Posterior vena cava (tissue), 2 donors: Measurements from ENCODE around the gene ATL1. TPM values are rescaled to one million over a fixed set of nuclear protein-coding genes. Genes with fewer than 3 reads are reported as not detected.

ENCODE experiments used
- DNase-seq: peaks from one replicate; pipeline ENCODE4 v3.0.0-alpha.2; 2020; ENCODE audit warnings: low spot score
- intact Hi-C, 2 donors: fragments of 100-400 bp; cut with DNase I; formaldehyde crosslinking; loops; one replicate each; pipeline versions ENCODE4 v1.14.1 to v1.14.2; 2022 to 2023
- total RNA-seq, 2 donors: library from RNA; stranded (reverse); fragmentation: NEBNext Ultra II Directional; extraction: Animal tissue kit (Norgen Biotek cat#: 25700); gene quantifications; one replicate each; pipeline ENCODE4 v1.2.1, GENCODE V29; 2021
- donor health status: DM: yes; HTN: yes; CAD: no.
- donor health status: DM: yes; HTN: yes; CAD: no.

ATL1 gene
- total RNA-seq, 2 donors from 2014 or later: 13.3 to 16.0 TPM

GRCh38 chr14:50670196-50670865 is 110.4 kb downstream of the ATL1 start:
- intact Hi-C loops: no loop called here
- DNase-seq: no peak

GRCh38 chr14:50670866-50671256 is 110.9 kb downstream of the ATL1 start:
- intact Hi-C loops: no loop called here
- DNase-seq: no peak

GRCh38 chr14:50675597-50675996 is 115.7 kb downstream of the ATL1 start:
- intact Hi-C loops: no loop called here
- no peak for DNase-seq

- intact Hi-C loops: no loop called here
- no peak for DNase-seq
Observed at GRCh38 chr14:50676814-50677516, 117.0 kb downstream of the ATL1 start.

GRCh38 chr14:50677527-50678063 is 117.7 kb downstream of the ATL1 start:
- DNase-seq: no peak
- intact Hi-C loops: no loop called here

- DNase-seq: no peak
Observed at GRCh38 chr14:50678163-50678562, 118.2 kb downstream of the ATL1 start.

DNA sequence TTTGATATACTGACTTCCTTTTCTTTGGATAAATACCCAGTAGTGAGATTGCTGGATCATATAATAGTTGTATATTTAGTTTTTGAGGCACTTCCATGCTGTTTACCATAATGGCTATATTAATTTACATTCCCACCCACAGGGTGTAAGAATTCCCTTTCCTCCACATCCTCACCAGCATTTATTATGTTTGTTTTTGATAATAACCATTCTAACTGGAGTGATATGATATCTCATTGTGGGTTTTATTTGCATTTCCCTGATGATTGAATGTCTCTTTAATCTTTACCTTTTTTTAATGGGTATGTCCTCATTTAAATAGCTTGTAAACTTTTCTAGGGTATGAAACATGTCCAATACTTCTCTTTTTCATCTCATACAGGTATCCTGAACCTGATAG is 119.7 kb downstream of the ATL1 start:
- no peak for DNase-seq

More at GRCh38 chr14:50678163-50678562, 118.2 kb downstream of the ATL1 start:
- intact Hi-C loops: no loop called here

More for the DNA sequence above, 119.7 kb downstream of the ATL1 start:
- intact Hi-C loops: no loop called here

Other genes with a start within 250 kb of the ATL1 start
- gene L2HGDH, start 247.9 kb upstream of the ATL1 start, total RNA-seq: 1 to 10 TPM; 3.3 to 3.6 TPM
- gene DMAC2L, start 247.8 kb upstream of the ATL1 start, total RNA-seq: 10 to 100 TPM; 12.0 to 13.4 TPM
- gene CDKL1, start 163.3 kb upstream of the ATL1 start, total RNA-seq: 10 to 100 TPM; 10.2 to 17.4 TPM
- 10 to 100 TPM; 44.9 to 48.4 TPM for gene MAP4K5, start 27.6 kb upstream of the ATL1 start, total RNA-seq
- gene SAV1, start 108.2 kb downstream of the ATL1 start, total RNA-seq: 10 to 100 TPM; 29.6 to 32.9 TPM